Bone marrow (tissue), 2 donors: Measurements from ENCODE around the gene PRIMPOL.
"Not testable (repeated sequence)": the region's sequence is repeated elsewhere in the genome, so short reads cannot be mapped to it uniquely, and the experiment has no call there.

Experiments used
- DNase-seq, 2 donors: peaks; one replicate each; lab custom pipeline; 2025; lab: John Stamatoyannopoulos, UW

Gene PRIMPOL, protein sequence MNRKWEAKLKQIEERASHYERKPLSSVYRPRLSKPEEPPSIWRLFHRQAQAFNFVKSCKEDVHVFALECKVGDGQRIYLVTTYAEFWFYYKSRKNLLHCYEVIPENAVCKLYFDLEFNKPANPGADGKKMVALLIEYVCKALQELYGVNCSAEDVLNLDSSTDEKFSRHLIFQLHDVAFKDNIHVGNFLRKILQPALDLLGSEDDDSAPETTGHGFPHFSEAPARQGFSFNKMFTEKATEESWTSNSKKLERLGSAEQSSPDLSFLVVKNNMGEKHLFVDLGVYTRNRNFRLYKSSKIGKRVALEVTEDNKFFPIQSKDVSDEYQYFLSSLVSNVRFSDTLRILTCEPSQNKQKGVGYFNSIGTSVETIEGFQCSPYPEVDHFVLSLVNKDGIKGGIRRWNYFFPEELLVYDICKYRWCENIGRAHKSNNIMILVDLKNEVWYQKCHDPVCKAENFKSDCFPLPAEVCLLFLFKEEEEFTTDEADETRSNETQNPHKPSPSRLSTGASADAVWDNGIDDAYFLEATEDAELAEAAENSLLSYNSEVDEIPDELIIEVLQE

GRCh38 chr4:184649026-184649970 lies at the start of gene PRIMPOL, which contains the start of gene CASP3:
TSS of gene PRIMPOL (plus strand) at chr4:184649738. CDS start at chr4:184657141, 7,403 bp downstream.
TSS of gene CASP3 (minus strand) at chr4:184649447. CDS start at chr4:184638453, 10,994 bp downstream.
- DNase-seq = peak; percentile 89 to 93

DNA sequence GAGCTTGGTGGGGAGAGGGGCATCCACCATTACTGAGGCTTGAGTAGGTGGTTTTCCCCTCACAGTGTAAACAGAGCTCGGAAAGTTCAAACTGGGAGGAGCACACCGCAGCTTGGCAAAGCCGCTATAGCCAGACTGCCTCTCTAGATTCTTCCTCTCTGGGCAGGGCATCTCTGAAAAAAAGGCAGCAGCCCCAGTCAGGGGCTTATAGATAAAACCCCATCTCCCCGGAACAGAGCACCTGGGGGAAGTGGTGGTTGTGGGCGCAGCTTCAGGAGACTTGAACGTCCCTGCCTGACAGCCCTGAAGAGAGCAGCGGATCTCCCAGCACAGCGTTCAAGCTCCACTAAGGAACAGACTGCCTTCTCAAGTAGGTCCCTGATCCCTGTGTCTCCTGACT lies 48.6 kb upstream of the PRIMPOL start:
- DNase-seq = not testable (repeated sequence)

DNA sequence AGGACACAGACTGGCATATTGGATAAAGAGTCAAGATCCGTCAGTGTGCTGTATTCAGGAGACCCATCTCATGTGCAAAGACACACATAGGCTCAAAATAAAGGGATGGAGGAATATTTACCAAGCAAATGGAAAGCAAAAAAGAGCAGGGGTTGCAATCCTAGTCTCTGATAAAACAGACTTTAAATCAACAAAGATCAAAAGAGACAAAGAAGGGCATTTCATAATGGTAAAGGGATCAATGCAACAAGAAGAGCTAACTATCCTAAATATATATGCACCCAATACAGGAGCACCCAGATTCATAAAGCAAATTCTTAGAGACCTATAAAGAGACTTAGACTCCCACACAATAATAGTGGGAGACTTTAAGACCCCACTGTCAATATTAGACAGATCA lies 46.7 kb upstream of the PRIMPOL start:
- DNase-seq = not testable (repeated sequence)

- DNase-seq = not testable (repeated sequence)
Measured at GRCh38 chr4:184607429-184607828, 42.1 kb upstream of the PRIMPOL start.

GRCh38 chr4:184612074-184612473 lies 37.5 kb upstream of the PRIMPOL start:
- no peak for DNase-seq

GRCh38 chr4:184613405-184613804 lies 36.1 kb upstream of the PRIMPOL start:
- DNase-seq = no peak

GRCh38 chr4:184614509-184614908 lies 35.0 kb upstream of the PRIMPOL start:
- DNase-seq = no peak

- DNase-seq = not testable (repeated sequence)
Measured at GRCh38 chr4:184616168-184616567, 33.4 kb upstream of the PRIMPOL start.

GRCh38 chr4:184616633-184617551 lies 32.6 kb upstream of the PRIMPOL start:
- DNase-seq = no peak

DNA sequence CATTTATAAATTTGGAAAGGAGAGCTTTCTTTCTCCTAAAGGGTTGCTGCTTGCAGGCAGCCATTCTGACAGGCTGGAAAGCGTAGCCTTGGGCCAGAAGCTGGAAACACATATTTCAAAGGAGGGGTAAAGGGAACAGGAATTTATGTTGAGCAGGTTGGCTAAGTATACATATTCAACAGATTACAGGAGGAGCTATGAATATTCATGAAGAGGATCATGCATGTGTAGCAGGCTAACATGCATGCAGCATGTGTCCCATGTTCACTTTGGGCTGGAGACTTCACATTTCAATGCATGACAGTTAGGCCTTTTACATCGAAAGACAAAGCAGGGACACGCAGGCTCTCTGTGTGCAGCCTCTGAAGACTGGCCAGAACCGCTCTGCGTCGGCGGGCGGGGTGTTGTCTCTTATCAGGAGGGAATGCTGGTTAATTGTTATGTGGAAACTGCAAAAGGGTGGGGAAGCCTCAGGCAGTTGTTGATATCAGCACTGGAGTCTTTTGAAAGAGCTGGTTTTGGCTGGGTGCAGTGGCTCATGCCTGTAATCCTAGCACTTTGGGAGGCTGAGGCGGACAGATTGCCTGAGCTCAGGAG lies 31.8 kb upstream of the PRIMPOL start:
- no peak for DNase-seq

GRCh38 chr4:184620212-184620867 lies 29.2 kb upstream of the PRIMPOL start:
- DNase-seq = no peak

GRCh38 chr4:184621518-184621917 lies 28.0 kb upstream of the PRIMPOL start:
- DNase-seq = no peak

GRCh38 chr4:184624504-184624903 lies 25.0 kb upstream of the PRIMPOL start:
- not testable (repeated sequence) for DNase-seq

DNA sequence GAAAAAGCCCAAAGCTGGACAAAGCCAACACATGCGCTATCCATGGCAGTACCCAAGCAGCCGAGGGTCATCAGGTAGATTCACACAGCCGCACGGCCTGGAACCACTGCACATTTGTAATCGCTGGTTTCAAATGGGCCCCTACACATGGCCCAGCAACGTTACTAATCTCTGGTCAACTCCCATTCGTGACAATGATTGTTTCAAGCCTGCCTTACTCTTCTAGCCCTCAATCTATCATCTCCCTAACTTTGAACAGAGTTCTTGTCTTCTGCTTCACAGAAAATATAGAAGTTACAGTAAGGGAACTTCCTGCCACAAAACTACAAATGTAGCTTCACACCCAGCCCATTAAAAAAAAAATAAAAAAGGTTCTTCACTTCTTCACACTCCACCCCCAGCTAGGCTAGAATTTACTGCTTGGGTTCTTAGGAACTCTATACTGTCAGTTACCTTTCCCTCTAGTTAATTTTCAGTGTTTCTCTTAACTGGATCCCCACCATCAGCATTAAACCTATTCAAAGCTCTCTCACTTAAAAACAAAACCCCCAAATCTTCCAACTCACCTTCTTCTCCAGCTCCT lies 24.5 kb upstream of the PRIMPOL start:
- DNase-seq = no peak

GRCh38 chr4:184625783-184626596 lies 23.5 kb upstream of the PRIMPOL start:
- not testable (repeated sequence) for DNase-seq

- no peak for DNase-seq
Measured at GRCh38 chr4:184628103-184628502, 21.4 kb upstream of the PRIMPOL start.

DNA sequence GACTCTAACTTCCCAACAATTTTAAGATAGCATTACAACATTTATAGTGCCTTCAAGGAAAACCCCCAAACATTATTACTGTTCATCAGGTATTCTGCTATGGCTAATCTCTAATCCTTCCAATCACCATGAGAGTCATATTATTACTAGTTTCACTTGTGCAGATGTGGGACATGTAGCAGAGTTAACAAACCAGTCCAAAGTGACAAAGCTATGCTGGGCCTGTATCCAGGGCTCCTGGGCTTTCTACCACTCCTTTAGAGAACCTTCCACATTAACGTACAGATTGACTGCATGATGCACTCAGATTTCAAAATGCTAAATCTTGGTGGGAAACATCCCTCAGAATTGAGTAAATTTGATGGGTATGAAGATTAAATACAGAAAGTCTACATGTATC lies 16.7 kb upstream of the PRIMPOL start:
- DNase-seq = no peak

GRCh38 chr4:184635381-184635780 lies 14.2 kb upstream of the PRIMPOL start:
- no peak for DNase-seq

GRCh38 chr4:184636144-184636543 lies 13.4 kb upstream of the PRIMPOL start:
- DNase-seq = no peak
